ENCODE results near the gene PIK3CD.

Gene PIK3CD

DNA sequence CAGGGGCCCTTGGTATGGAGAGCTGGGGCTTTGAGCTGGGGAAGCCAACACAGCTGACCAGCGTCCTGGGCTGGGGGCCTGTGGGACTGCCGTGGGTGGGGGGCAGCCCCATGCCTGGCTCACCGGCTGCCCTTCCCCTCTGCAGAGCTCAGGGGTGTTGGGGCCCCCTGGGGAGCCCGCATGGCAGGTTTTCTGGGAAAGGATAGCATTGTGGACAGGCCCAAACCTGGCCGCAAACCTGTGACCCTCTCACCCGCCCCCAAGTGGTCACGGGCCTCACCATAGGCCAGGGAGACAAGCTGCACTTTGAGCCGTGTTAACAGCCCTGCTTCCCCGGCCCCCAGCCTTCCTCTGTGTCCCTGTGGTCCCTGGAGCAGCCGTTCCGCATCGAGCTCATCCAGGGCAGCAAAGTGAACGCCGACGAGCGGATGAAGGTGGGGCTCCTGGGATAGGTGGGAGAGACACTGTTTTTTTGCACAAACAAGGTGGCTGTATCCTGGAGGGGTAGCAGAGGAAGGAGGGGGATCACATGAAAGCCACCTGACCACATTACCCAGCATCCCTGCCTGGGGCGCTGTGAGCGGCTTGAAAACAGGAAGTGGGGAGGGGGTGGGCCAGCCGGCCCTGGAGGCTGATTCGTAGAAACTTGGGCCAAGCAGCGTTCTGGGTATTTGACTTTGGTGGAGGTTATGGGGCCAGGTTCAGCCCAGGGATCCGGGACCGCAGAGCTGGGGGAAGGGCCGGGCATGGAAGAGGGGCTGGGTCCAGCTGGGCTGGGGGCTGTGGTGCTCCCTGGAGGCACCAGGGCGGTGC lies 65.9 kb downstream of the PIK3CD start:
- H3K4me3 Mint-ChIP-seq: peak overlapping the region; percentile 76
- H3K9me3 Mint-ChIP-seq: no peaks in the 10 kb centered on the region
- peak overlapping the region; percentile 78 for H3K27ac Mint-ChIP-seq
- peaks cover 97% of the 10 kb centered on the region for H3K36me3 Mint-ChIP-seq (ENCODE audit: low read depth)
- intact Hi-C loops (cut with micrococcal nuclease): loop anchor here (5.0 kb wide), 1 partner anchor 90 kb away; no protein-coding TSS in a partner anchor
- H3K27me3 Mint-ChIP-seq: no peaks in the 10 kb centered on the region
- peaks cover 66% of the 10 kb centered on the region for H3K4me1 Mint-ChIP-seq (ENCODE audit: low read depth)

DNA sequence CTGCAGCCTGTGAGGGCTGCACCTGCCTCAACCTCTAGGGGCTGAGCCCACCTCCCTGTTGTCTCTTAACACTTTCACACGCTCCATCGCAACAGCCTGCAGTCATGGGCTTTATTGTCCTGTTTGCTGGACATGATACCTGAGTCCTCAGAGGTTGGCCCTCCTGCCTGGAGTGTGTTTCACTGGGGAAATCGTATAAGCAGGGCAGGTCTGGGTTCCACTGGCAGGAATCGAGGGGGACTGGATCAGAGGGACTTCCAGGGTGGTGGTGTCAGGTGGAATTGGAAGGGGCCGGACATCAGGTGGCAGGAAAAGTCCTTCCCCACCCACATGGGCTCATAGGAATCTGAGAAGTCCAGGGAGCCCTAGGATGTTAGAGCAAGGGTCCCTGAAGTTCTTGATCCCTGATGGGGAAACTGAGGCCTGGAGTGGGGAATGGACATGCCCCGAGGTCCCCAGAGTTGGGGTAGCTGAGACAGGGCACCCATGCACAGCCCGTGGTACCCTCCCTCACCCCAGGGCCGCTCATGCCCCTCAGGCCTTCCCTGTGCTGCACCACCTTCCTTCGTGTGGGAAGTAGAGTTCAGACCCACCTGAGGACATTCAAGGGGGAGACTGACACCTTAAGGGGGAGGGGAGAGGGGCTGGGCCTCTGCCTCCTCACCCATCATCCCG lies 66.6 kb downstream of the PIK3CD start:
- H3K9me3 Mint-ChIP-seq: peaks cover 5% of the 10 kb centered on the region
- peak overlapping the region; percentile 76 for H3K4me3 Mint-ChIP-seq
- intact Hi-C loops (cut with micrococcal nuclease): loop anchor here (5.0 kb wide), 1 partner anchor 91 kb away; no protein-coding TSS in a partner anchor
- H3K27ac Mint-ChIP-seq: peak overlapping the region; percentile 78
- no peaks in the 10 kb centered on the region for H3K27me3 Mint-ChIP-seq
- peaks cover 97% of the 10 kb centered on the region for H3K36me3 Mint-ChIP-seq (ENCODE audit: low read depth)
- peaks cover 66% of the 10 kb centered on the region for H3K4me1 Mint-ChIP-seq (ENCODE audit: low read depth)

DNA sequence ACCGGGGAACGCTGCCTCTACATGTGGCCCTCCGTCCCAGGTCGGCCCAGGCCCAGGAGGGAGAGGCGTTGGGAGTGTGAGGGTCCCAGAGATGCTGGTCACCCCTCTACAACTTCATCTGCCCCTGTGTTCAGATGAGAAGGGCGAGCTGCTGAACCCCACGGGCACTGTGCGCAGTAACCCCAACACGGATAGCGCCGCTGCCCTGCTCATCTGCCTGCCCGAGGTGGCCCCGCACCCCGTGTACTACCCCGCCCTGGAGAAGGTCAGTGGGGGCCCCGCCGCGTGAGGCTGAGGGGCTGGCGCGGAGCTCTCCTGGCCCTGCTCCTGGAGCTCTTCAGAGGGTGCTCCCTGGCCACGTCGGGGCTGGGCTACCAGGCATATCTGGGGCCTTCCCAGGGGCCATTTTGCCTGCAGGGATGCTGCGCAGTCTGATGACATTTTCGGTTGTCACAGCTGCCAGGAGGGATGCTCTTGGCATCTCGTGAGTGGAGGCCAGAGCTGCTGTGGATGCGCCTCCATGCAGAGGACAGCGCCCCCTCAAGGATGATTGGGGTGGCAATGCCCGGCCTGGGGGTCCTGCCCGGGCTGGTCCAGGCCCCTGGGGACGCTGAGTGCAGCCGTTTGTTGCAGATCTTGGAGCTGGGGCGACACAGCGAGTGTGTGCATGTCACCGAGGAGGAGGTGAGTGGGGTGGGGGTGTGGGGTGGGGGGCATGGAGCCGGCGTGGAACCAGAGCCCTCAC lies 68.6 kb downstream of the PIK3CD start:
- Mint-ChIP-seq H3K27ac (peak overlapping the region; percentile 78), H3K27me3 (no peaks in the 10 kb centered on the region), H3K4me3 (no peak overlapping the region), H3K36me3 (ENCODE audit: low read depth) (peaks cover 100% of the 10 kb centered on the region), H3K4me1 (ENCODE audit: low read depth) (peaks cover 71% of the 10 kb centered on the region), H3K9me3 (peaks cover 11% of the 10 kb centered on the region)
- intact Hi-C loops (cut with micrococcal nuclease): loop anchor here (5.0 kb wide), 1 partner anchor 93 kb away; no protein-coding TSS in a partner anchor

DNA sequence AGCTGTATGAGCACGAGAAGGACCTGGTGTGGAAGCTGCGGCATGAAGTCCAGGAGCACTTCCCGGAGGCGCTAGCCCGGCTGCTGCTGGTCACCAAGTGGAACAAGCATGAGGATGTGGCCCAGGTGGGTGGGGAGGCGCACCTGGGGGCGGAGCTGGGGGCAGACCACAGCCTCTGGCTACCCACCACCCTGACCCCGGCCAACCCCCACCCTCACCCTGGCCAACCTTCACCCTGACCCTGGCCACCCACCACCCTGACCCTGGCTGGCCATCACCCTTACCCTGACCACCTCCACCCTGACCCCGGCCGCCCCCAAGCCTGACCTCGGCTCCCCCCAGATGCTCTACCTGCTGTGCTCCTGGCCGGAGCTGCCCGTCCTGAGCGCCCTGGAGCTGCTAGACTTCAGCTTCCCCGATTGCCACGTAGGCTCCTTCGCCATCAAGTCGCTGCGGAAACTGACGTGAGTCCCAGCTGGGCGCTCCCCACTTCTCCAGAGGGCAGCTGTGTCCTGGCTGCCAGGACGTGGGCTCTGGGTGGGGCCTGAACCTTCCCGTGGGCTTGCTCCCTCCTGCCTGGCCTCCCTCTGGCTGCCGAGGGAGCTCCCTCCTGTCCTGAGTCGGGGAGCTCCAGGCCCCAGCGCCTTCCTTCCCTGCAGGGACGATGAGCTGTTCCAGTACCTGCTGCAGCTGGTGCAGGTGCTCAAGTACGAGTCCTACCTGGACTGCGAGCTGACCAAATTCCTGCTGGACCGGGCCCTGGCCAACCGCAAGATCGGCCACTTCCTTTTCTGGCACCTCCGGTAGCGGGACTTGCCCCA lies 69.5 kb downstream of the PIK3CD start:
- Mint-ChIP-seq H3K9me3 (peaks cover 11% of the 10 kb centered on the region), H3K27me3 (no peaks in the 10 kb centered on the region), H3K4me1 (ENCODE audit: low read depth) (peaks cover 64% of the 10 kb centered on the region), H3K36me3 (ENCODE audit: low read depth) (peaks cover 97% of the 10 kb centered on the region), H3K27ac (peak overlapping the region; percentile 35), H3K4me3 (no peak overlapping the region)
- intact Hi-C loops (cut with micrococcal nuclease): no loop called here

DNA sequence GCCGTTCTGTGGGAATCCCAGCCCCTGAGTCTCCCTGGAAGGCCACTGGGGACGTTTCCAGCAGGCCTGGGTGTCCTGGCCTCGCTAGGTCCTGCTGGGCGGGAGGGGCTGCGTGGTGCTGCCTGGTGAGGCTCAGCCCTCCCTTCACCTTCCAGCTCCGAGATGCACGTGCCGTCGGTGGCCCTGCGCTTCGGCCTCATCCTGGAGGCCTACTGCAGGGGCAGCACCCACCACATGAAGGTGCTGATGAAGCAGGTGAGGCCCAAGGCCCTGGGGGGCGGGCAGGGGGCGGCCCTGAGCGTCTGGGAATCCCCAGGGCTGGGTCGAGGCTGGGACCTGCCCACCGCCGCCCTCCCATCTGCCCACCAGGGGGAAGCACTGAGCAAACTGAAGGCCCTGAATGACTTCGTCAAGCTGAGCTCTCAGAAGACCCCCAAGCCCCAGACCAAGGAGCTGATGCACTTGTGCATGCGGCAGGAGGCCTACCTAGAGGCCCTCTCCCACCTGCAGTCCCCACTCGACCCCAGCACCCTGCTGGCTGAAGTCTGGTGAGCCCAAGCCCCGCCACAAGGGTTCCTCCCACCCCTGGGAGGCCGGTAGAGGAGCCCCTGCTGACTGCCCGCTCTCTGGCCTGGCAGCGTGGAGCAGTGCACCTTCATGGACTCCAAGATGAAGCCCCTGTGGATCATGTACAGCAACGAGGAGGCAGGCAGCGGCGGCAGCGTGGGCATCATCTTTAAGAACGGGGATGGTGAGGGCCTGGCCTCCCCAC lies 70.3 kb downstream of the PIK3CD start:
- Mint-ChIP-seq H3K9me3 (peaks cover 11% of the 10 kb centered on the region), H3K4me3 (no peak overlapping the region), H3K27ac (peak overlapping the region; percentile 35), H3K4me1 (ENCODE audit: low read depth) (peaks cover 56% of the 10 kb centered on the region), H3K27me3 (no peaks in the 10 kb centered on the region), H3K36me3 (ENCODE audit: low read depth) (peaks cover 97% of the 10 kb centered on the region)
- intact Hi-C loops (cut with micrococcal nuclease): no loop called here

DNA sequence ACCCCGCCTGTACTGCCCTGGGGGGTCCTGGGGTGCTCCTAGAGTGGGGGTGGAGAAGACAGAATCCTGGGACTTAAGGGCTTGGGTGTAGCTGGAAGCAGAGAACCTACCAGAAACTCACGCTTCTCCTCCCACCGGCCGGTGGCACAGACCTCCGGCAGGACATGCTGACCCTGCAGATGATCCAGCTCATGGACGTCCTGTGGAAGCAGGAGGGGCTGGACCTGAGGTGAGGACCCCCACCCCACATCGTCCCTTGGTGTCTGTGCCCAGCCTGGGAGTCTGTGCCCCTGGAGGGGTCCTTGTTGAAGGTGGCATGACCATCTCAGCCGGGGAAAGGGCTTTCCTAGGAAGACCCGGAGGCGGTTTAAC lies 70.8 kb downstream of the PIK3CD start:
- Mint-ChIP-seq H3K36me3 (ENCODE audit: low read depth) (peaks cover 97% of the 10 kb centered on the region), H3K4me3 (no peak overlapping the region), H3K9me3 (peaks cover 11% of the 10 kb centered on the region), H3K27me3 (no peaks in the 10 kb centered on the region), H3K27ac (peak overlapping the region; percentile 21), H3K4me1 (ENCODE audit: low read depth) (peaks cover 50% of the 10 kb centered on the region)
- intact Hi-C loops (cut with micrococcal nuclease): no loop called here

GRCh38 chr1:9723068-9723805 lies 71.7 kb downstream of the PIK3CD start:
- intact Hi-C loops (cut with micrococcal nuclease): no loop called here
- Mint-ChIP-seq H3K9me3 (peaks cover 11% of the 10 kb centered on the region), H3K27ac (no peak overlapping the region), H3K4me3 (no peak overlapping the region), H3K36me3 (ENCODE audit: low read depth) (peaks cover 97% of the 10 kb centered on the region), H3K27me3 (no peaks in the 10 kb centered on the region), H3K4me1 (ENCODE audit: low read depth) (peaks cover 42% of the 10 kb centered on the region)

DNA sequence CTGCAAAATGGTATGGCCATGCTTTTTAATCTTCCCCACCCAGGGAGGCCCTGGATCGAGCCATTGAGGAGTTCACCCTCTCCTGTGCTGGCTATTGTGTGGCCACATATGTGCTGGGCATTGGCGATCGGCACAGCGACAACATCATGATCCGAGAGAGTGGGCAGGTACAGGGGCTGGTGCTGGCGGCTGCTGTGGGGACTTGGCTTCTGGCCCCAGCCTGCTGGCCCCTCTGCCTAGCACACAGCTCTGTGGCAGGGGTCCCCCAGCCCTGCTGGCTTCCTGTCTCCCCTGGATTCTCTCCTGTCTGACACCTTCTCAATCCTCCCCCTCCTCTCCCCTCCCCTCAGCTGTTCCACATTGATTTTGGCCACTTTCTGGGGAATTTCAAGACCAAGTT lies 72.4 kb downstream of the PIK3CD start:
- intact Hi-C loops (cut with micrococcal nuclease): no loop called here
- peaks cover 11% of the 10 kb centered on the region for H3K9me3 Mint-ChIP-seq
- peaks cover 97% of the 10 kb centered on the region for H3K36me3 Mint-ChIP-seq (ENCODE audit: low read depth)
- peaks cover 42% of the 10 kb centered on the region for H3K4me1 Mint-ChIP-seq (ENCODE audit: low read depth)
- peak overlapping the region; percentile 27 for H3K27ac Mint-ChIP-seq
- no peak overlapping the region for H3K4me3 Mint-ChIP-seq
- H3K27me3 Mint-ChIP-seq: no peaks in the 10 kb centered on the region

- intact Hi-C loops (cut with micrococcal nuclease): no loop called here
- Mint-ChIP-seq H3K27ac (peak overlapping the region; percentile 27), H3K9me3 (peaks cover 11% of the 10 kb centered on the region), H3K27me3 (no peaks in the 10 kb centered on the region), H3K4me1 (ENCODE audit: low read depth) (peaks cover 40% of the 10 kb centered on the region), H3K4me3 (no peak overlapping the region), H3K36me3 (ENCODE audit: low read depth) (peaks cover 97% of the 10 kb centered on the region)
These were observed 73.4 kb downstream of the PIK3CD start for GRCh38 chr1:9724706-9725476.

- Mint-ChIP-seq H3K27ac (no peak overlapping the region), H3K9me3 (peaks cover 11% of the 10 kb centered on the region), H3K4me1 (ENCODE audit: low read depth) (peaks cover 43% of the 10 kb centered on the region), H3K36me3 (ENCODE audit: low read depth) (peaks cover 97% of the 10 kb centered on the region), H3K27me3 (no peaks in the 10 kb centered on the region), H3K4me3 (no peak overlapping the region)
- intact Hi-C loops (cut with micrococcal nuclease): no loop called here
These were observed 74.9 kb downstream of the PIK3CD start for GRCh38 chr1:9726406-9726805.

DNA sequence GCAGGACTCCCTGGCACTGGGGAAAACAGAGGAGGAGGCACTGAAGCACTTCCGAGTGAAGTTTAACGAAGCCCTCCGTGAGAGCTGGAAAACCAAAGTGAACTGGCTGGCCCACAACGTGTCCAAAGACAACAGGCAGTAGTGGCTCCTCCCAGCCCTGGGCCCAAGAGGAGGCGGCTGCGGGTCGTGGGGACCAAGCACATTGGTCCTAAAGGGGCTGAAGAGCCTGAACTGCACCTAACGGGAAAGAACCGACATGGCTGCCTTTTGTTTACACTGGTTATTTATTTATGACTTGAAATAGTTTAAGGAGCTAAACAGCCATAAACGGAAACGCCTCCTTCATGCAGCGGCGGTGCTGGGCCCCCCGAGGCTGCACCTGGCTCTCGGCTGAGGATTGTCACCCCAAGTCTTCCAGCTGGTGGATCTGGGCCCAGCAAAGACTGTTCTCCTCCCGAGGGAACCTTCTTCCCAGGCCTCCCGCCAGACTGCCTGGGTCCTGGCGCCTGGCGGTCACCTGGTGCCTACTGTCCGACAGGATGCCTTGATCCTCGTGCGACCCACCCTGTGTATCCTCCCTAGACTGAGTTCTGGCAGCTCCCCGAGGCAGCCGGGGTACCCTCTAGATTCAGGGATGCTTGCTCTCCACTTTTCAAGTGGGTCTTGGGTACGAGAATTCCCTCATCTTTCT lies 75.5 kb downstream of the PIK3CD start:
- H3K9me3 Mint-ChIP-seq: peaks cover 11% of the 10 kb centered on the region
- H3K36me3 Mint-ChIP-seq (ENCODE audit: low read depth): peaks cover 97% of the 10 kb centered on the region
- peaks cover 48% of the 10 kb centered on the region for H3K4me1 Mint-ChIP-seq (ENCODE audit: low read depth)
- no peak overlapping the region for H3K4me3 Mint-ChIP-seq
- no peak overlapping the region for H3K27ac Mint-ChIP-seq
- no peaks in the 10 kb centered on the region for H3K27me3 Mint-ChIP-seq
- intact Hi-C loops (cut with micrococcal nuclease): no loop called here

Data from dendritic cell treated with granulocyte-macrophage colony-stimulating factor and Interleukin-4, amounts not matched to agents 40 ng/mL and 50 ng/mL, for 4 days (primary cell).